Fibroblast of mammary gland (primary cell): ENCODE measurements around the gene CDH15.

ENCODE experiments used
- DNase-seq: peaks from one replicate; pipeline ENCODE4 v3.0.0-alpha.2; 2010; ENCODE audit warnings: low read depth
- H3K4me3 ChIP-seq: 2 replicates; pipeline ENCODE4 v1.5.1; 2011; ENCODE audit warnings: low read depth, mild to moderate bottlenecking, low read length, moderate library complexity; ENCODE audit not compliant: control insufficient read depth
- TF ChIP-seq, protein P1 (sequence below): conservative IDR thresholded peaks from 2 replicates; pipeline ENCODE4 v1.5.1; 2011; ENCODE audit warnings: low read depth, low read length, inconsistent platforms; ENCODE audit not compliant: control insufficient read depth, insufficient read depth

CDH15 gene

GRCh38 chr16:89144681-89145080 lies 26.9 kb upstream of the CDH15 start:
- TF ChIP-seq, protein P1, sequence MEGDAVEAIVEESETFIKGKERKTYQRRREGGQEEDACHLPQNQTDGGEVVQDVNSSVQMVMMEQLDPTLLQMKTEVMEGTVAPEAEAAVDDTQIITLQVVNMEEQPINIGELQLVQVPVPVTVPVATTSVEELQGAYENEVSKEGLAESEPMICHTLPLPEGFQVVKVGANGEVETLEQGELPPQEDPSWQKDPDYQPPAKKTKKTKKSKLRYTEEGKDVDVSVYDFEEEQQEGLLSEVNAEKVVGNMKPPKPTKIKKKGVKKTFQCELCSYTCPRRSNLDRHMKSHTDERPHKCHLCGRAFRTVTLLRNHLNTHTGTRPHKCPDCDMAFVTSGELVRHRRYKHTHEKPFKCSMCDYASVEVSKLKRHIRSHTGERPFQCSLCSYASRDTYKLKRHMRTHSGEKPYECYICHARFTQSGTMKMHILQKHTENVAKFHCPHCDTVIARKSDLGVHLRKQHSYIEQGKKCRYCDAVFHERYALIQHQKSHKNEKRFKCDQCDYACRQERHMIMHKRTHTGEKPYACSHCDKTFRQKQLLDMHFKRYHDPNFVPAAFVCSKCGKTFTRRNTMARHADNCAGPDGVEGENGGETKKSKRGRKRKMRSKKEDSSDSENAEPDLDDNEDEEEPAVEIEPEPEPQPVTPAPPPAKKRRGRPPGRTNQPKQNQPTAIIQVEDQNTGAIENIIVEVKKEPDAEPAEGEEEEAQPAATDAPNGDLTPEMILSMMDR: no peak
- no peak overlapping the region for H3K4me3 ChIP-seq
- no peak for DNase-seq

DNA sequence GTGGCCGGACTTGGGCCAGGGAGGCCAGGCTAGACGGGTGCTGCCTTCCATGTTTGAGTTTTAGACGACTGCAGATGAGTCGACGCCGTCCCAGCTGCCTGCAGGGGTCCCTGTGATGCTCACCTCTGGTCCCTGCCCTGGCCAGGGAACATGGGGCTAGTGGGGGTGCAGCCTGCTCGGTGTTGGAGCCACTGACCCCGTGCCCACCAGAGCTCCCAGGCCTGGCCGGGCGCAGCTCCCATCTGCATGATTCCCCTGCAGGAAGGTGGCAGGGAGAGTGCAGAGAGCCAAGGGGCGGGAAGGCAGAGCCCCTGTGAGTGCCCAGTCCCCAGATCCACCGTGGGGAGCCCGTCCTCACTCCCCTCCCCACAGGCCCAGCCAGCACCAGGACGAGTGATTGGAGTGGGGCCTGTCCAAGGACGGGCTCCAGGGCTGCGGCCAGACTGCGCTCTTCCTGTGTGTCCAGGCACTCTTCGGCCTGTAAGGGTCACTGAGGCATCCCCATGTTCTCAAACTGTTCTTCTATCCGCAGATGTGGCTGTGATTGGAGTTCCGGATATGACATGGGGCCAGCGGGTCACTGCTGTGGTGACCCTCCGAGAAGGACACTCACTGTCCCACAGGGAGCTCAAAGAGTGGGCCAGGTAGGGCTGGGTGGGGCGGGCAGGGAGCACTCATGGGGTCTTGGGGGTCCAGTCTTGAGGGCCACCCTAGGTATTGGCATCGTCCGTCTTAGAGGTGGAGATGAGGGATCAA lies 26.0 kb upstream of the CDH15 start:
- H3K4me3 ChIP-seq: no peak overlapping the region
- DNase-seq: no peak
- TF ChIP-seq, protein P1: no peak

DNA sequence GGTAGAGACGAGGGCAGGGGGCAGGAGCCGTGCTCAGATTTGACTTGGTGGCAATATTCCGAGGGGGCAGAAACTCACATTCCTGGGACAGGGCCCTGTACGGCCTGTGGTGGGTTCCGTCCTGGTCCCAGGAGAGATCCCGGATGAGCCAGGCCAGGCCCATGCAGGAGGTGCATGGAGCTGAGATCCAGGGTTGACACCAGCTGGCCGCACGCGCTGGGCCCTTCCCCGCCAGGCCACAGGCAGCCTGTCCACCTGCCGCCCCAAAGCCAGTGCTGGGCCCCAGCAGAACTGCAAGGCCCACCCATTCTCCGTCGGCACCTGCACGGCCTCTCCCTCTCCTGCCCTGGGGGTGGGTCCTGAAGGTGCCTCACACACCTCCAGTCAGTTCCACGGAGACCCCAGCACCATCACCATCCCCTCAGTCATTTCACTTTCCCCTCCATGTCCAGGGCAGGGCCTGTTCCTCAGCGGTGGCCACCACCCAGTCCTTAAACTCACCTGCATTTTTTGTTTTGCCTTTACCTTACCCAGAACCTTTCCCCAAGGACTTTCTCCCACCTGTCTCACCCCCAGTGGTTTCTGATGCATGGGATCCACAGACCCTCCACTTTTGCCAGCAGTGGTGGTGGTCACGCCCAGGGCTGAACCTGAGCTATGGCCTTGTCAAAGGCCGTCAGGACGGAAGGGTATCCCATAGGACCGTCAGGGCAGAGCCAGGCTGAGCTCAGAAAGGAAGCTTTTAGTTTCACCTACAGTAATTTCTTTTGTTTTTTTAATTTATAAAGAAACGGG lies 25.1 kb upstream of the CDH15 start:
- no peak for DNase-seq
- TF ChIP-seq, protein P1: no peak
- H3K4me3 ChIP-seq: no peak overlapping the region

DNA sequence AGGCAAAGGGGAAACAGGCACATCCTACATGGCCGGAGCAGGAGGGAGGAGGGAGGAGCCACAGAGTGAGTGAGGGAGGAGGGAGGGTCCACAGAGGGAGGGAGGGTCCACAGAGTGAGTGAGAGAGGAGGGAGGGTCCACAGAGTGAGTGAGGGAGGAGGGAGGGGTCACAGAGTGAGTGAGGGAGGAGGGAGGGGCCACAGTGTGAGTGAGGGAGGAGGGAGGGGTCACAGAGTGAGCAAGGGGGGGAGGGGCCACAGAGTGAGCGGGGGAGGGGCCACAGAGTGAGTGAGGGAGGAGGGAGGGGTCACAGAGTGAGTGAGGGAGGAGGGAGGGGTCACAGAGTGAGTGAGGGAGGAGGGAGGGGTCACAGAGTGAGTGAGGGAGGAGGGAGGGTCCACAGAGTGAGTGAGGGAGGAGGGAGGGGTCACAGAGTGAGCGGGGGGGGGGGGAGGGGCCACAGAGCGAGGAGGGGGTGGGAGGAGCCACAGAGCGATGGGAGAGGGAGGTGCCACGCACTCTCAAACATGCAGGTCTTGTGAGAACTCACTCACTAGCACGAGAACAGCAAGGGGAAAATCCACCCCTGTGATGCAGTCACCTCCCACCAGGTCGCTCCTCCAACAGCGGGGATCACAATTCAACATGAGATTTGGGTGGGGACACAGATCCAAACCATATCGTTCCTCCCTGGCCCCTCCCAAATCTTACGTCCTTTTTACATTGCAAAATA lies 24.3 kb upstream of the CDH15 start:
- no peak for DNase-seq
- H3K4me3 ChIP-seq: no peak overlapping the region
- TF ChIP-seq, protein P1: no peak

DNA sequence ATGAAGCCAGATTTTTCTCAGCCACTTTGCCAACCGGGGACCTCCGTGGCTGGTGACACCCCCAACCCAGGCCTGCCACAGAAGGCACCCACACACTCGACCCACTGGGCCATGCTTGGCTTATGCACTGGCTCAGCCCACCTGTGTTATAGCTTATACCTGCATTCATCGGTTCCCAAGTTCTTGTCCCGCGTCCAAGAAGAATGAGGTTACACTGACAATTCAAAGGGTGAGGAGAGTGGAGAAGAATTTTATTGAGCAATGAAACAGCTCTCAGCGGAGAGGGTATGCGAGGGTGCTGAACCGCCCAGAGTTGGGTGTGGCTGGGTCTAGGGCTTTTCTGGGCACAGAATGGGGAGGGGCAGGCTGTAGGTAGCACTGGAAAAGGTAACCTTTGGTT lies 22.2 kb upstream of the CDH15 start:
- DNase-seq: no peak
- TF ChIP-seq, protein P1: no peak
- H3K4me3 ChIP-seq: no peak overlapping the region

GRCh38 chr16:89150090-89150835 lies 21.3 kb upstream of the CDH15 start:
- DNase-seq: no peak
- TF ChIP-seq, protein P1: no peak
- no peak overlapping the region for H3K4me3 ChIP-seq
